CD4-positive, alpha-beta T cell treated with Interleukin-6 at 100 ng/mL for 8 hours (primary cell): ENCODE data around the gene RPUSD4.

Source experiments
- DNase-seq: peaks from one replicate; pipeline ENCODE4 v3.0.0-alpha.2; 2020; ENCODE audit warnings: mixed read lengths, low spot score

RPUSD4 gene

DNA sequence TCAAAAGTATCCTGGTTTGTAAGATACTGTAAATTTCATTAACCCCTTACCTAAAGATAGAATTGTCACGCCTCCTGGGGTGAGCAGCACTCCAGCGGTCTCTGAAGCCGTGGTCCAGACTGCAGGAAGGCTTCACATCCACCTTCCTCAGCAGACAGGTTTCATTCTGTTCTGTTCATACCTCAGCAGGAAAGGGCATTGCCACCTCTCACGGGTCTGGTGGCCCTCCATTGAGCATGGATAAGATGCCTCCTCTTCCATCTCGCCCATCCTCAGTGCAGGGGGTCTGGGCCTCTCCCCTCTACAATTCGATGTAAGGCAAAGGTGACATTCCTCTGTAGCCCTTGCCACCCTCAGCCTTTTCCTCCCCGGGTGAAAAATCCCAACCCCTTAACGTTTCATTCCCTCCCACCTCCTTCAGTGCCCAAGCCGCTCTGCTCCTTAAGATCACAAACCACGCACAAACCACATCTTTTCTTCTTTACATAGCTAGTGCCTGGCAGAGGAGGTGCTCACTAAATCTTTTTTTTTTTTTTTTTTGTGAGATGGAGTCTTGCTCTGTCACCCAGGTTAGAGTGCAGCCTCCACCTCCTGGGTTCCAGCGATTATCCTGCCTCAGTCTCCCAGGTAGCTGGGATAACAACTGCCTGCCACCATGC is 28.5 kb downstream of the RPUSD4 start:
- no peak for DNase-seq

- no peak for DNase-seq
Observed at GRCh38 chr11:126181939-126182730, 29.3 kb downstream of the RPUSD4 start.

DNA sequence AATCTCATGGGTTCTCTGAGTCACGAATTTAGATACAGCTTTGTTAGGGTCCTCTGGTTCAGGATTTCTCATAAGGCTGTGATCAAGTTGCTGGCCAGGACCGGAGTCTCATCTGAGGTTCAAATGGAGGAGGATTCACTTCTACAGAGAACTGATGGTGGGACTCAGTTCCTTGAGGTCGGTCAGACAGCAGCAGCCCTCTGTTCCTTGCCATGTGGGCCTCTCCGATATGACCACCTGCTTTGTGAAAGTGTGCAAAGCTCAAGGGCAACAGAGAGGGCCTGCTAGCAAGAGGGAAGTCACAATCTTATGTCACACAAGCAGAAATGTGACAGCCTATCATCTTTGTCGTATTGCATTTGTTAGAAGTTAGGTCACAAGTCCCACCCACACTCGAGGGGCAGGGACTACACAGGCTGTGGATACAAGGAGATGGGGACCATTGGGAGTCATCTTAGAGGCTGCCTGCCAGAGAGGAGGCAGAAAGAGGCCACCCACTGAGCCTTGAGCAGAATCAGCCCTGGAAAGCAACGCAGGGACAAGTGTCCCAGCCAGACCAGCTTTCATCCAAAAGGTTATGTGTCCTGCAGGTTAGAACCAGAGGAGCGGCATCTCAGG is 34.5 kb downstream of the RPUSD4 start:
- DNase-seq: no peak

DNA sequence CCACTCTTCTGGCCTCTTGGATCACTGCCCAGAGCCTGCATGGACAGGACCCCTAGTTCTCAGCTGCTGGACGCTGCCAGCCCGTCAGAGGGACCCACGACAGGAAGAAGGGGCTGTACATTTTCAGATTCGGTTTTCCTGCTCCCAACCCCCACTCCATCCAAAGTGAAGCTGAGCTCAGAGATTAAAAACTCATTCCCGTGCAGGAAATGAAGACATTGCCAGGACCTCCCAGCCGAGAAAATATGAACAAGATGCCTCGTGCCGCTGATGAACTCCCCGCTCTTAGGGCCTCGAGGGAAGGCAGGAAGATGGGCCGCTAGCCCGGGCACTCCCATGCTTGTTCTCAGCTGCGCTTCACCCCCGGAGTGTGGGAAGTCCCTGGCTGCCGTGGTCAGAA is 36.1 kb downstream of the RPUSD4 start:
- DNase-seq: no peak

GRCh38 chr11:126174816-126175215 is 36.6 kb downstream of the RPUSD4 start:
- no peak for DNase-seq

DNA sequence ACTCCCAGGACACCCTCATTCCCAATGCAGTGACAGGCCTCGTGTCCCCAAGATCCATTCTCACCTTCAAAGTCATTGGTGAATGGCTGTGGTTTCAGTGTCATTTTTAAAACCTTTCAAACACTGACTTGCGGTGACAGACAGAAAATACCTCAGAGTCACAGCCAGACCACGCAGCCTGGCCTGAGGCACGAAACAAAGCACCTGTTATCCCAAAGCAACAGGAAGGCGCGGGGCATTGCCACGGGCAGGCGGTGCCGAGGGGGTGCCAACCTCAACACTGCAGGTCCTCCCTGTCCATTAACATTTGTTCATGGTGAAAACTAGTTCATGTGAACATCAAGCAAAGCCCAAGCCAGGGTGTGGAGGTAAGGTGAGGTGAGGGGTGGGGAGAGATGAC is 38.2 kb downstream of the RPUSD4 start:
- no peak for DNase-seq

- no peak for DNase-seq
Observed at GRCh38 chr11:126172596-126173038, 38.8 kb downstream of the RPUSD4 start.

- no peak for DNase-seq
Observed at GRCh38 chr11:126169291-126169690, 42.2 kb downstream of the RPUSD4 start.

DNA sequence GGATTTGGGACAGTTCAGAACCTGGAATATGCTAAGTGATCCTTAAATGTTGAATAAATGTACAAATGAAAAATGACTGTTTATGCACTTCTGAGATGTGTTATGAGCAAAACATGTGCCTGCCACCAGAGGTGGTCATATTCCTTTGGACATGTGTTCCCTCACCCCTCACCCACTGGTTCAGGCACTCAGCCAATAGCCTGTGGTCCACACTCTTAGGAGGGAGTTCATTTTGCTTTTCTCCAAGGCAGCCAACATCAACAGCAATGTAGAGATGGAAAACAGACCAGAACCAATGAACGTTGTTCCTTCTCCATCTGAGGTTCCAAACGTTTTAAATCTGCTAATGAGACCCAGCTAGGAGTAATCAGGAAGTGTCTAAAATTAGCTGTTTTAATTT is 44.0 kb downstream of the RPUSD4 start:
- no peak for DNase-seq

GRCh38 chr11:126166413-126166812 is 45.0 kb downstream of the RPUSD4 start:
- DNase-seq: no peak

- DNase-seq: no peak
Observed at GRCh38 chr11:126165757-126166156, 45.7 kb downstream of the RPUSD4 start.

DNA sequence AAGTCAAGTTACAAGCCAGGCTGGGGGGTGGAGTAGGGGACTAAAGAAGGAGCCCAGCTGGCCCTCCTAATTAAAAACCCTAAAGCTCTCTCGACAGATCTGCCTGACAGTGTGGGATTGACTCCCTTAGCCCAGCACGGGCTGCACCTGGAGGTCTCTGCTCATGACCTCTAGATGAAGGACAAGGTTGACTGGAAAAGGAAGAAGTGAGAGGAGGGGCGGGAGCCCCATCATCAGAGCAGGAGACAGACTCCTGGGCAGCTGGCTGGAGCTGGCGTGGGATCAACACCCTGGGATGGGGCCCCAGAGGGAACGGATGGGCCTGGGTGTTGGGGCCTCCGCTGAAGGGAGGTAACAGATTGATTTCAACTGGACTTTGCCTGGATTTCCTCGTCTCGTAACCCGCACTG is 46.1 kb downstream of the RPUSD4 start:
- DNase-seq: no peak

GRCh38 chr11:126164781-126165180 is 46.7 kb downstream of the RPUSD4 start:
- DNase-seq: no peak

GRCh38 chr11:126163779-126164178 is 47.7 kb downstream of the RPUSD4 start:
- DNase-seq: no peak

DNA sequence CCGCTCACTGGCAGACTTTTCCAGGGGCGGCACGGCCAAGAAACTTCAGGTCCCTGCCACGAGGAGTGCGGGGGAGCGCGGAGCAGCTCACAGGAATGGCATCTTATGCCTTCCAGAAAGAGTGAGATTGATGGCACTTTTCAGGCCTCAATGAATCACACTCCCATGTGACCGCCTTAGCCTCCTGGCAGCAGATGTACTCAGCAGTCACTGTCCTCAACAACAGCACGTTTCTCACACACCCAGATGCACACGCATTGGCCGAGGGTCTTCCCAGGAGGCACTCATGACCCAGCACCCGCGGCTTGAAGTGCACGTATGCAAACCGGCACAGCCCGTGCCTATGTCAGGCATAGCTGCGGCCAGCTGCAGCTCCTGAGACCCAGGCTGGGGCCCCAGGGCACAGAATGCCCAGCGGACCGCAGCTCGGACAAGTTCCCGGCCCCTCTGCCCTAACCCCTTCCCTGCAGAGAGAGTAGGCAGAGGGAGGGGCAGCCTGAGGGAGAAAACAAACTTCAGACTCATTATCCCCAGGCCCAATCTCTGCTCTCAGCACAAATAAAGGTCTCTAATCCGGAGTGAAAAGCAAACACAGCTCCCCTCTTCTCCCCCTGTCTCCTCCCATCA is 48.3 kb downstream of the RPUSD4 start:
- DNase-seq: no peak

GRCh38 chr11:126162306-126163030 is 49.0 kb downstream of the RPUSD4 start:
- no peak for DNase-seq

GRCh38 chr11:126161023-126161391 is 50.4 kb downstream of the RPUSD4 start:
- DNase-seq: no peak

DNA sequence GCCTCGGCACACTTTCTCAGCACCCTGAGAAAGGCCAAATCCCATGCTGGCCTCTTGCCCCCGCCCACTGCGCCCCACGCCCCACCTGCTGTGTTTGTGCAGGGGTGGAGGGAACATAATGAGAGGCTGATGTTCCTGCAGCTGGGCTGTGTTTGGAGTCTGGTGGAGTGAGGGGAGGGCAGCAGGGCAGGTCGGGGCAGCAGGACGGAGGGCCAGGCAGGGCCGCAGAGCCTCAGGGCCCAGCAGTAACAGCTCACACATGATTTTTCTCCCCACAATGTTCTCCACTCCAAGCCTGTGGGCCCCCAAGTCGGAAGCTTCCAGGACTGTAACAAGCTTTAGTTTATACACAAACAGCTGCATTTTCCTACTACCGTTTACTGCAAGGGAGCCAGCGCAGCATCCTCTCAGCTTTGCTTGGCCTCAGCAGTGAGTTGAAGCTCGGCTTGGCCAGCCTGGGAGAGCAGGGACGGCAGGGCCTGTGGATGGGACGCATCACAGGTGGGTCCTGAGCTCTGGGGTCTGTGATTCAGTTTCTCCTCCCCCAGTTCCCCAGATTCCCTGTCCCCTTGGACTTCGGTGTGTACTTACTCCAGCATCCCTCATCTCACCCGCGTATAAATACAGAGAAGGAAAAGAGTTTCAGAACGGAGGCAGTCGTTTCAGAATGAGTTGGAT is 51.0 kb downstream of the RPUSD4 start:
- DNase-seq: no peak

GRCh38 chr11:126159719-126160344 is 51.6 kb downstream of the RPUSD4 start:
- DNase-seq: no peak

DNA sequence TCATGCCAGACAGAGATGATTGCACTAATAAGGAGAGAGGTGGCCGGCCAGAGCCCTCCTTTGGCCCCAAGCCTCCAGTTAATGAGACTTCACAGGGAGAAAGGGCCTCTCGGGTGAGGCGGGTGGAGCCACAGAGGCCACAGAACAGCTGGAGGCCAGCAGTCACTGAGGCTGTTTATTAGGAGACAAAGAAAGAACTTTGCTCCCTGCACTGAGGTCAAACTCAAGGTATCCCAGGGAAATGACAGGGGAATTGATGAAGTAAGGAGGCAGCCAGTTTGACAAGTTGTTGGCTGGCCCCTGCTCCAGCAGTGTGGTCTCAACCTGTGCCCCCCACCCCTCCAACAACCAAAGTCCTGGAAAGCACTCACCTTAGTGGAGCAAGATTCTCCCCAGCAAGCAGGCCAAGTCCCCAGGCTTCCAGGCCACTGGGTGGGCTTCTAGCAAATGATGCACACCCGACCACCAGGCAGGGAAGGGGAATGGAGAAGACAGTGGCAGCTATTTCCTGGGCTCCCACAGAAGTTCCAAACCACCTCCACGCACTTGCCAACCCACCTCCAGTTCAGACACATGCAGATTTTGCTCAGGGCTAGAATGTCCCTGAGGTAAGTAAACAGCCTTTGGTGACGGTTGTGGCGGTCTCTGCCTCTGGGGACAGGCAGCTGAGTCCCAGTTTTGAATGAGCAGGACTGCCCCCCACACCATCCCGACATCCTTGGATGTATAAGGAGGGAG is 53.2 kb downstream of the RPUSD4 start:
- no peak for DNase-seq
